ENCODE measurements around the gene RRAGD.
"Not testable (repeated sequence)": the region's sequence is repeated elsewhere in the genome, so short reads cannot be mapped to it uniquely, and the experiment has no call there.

RRAGD gene

DNA sequence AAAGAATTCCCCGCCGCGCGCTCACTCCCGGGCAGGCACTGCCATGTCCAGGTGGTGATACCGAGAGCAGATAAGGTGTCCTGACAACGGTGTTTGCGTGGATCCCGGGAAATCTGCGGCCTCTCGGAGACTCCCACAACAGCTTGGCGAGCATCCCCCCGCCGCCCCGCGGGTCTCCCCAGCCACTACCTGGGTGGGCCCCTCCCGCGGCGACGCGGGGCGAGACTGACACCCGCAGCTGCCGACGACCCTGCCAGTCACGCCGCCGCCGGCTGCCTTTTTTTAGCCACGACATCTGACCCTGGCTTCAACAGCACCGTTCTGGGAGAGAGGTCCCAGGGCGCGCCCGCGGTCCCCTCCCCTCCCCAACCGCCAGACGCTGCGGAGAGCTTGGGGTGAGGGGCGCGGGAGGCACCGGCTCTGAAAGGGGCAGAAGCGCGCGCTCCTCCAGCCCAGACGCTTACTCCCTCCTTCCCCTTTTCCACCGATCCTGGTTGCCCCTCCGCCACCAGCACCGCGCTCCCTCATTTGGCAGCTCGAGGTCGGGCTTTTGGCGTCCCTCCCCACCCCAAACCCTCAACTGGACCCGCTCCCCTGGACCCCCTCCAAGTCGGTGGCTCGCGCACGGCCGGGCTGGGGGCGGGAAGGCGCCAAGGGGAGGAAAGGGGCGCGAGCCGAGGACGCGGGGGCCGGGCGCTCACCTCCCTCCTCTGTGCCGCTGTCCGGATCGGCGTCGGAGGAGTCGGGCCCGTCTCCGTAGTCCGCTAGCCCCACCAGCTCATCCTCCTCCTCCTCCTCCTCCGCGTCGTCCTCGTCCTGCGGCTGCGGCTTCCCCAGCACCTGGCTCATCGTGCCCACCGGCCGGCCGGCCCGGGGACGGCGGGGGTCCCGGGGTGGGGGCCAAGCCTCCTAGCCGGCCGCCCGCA lies 665 bp downstream of the RRAGD start:
- no peak for DNase-seq

DNA sequence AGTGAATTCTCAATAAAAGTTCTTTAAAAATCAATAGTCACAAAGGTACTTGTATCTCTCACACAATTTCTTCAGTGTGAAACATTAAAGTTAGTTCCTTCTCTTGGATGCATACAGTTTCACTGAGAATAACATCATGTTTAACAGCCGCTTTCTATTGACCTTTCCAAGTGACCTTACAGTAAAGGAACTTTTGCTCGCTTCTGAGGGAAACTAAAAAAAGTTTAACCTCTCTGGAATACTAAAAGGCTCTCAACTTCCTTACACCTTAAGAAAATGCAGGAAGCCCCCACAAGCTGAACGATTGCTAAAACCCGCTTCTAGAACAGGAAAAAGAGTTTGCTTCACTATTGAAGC lies 1.3 kb downstream of the RRAGD start:
- DNase-seq: no peak

GRCh38 chr6:89410231-89410761 lies 1.8 kb downstream of the RRAGD start:
- no peak for DNase-seq

DNA sequence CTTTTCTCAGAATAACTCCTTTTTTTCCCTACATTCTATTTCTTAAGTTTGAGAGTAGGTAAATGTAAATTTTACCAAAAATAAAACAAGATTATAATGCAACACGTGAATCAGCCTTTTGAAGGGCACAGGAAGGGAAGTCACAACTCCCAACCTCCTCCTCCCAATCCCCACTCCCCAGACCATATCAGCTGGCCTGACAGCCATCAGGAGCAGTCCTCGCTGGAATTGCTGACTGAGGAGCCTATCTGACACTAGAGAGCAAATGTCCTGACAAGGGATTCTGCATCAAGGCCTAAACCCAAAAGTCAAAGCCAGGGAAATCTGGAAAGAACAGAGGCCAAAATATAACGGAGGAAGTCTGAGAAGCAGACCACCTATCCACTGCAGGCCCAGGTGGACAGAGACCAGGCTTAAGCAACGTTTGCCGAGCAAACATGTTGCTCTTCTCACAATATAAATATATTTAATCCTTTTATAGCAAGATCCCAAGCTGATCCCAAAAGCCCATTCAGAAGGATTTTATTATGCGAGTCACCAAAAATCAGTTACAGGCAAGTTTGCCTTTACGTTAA lies 2.5 kb downstream of the RRAGD start:
- DNase-seq: no peak

DNA sequence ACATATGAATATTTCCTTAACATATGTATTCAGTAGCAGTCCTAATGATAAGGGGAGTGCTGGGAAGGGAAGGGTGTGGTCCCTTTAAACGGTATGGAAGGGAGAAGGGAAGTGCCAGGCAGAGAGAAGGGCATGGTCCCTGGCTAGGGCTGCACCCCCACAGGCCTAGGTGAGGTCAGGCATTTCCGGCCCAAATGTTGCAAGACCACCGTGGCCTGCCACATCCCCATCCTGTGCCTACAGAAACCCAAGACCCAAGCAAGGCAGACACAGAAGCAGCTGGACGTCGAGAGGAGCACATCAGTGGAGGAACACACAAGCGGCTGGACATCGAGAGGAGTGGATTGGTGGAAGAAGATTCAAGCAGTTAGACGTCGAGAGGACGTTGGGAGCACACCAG lies 5.9 kb downstream of the RRAGD start:
- DNase-seq: no peak

DNA sequence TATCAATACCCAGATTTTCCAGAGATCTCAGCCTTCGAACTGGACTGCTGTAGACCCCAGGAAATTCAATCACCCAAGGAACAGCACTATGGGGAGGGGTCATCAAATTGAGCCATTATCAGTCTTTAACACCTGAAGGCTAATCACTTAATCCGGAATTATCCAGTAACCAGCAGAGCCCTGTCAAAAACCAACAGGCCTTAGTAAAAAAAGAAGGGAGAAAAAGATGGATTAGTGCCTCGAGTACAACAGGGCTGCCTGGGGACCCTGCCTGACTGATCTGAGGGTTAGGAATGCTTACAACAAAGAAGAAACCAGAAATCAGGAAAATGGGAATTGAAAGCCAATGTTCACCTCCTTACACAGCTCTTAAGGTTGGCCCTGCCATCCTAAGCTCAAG lies 7.6 kb downstream of the RRAGD start:
- no peak for DNase-seq

GRCh38 chr6:89402776-89403175 lies 9.3 kb downstream of the RRAGD start:
- DNase-seq: no peak

DNA sequence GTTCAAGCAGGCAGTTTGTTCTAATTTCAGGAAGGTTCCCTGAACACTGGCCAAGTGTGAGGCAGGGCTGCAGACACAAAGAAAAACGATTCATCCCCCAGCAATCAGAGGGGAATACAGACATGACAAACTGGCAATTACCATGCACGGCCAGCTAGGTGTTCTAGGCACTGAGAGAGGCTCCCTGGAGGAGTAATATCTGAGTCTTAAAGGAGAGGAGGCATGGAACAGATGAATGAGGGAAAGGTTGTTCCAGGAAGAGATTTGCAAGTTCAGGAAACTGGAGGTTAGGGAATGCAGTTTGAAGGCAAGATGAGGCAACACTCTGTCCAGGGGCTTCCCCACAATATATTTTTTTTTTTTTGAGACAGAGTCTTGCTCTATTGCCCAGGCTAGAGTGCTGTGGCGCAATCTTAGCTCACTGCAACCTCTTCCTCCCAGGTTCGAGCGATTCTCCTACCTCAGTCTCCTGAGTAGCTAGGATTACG lies 11.1 kb downstream of the RRAGD start:
- DNase-seq: no peak

DNA sequence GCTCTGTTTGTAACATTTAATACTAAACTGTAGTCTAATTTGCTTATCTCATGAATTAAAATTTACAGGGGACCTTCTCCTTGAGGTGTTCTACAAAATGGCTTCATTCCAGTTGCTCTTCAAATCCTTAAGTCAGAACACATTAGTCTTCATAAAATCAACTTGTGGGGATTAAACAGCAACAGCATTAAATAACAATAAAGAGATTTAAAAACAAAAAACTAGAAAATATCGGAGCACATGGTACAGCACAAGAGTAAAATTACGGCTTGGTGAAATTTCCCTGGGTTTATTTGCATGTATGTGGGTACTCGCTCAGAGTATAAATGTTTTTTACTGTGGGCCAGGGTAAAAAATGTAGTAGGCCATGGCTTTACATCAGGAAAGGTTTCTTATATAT lies 12.0 kb downstream of the RRAGD start:
- no peak for DNase-seq

DNA sequence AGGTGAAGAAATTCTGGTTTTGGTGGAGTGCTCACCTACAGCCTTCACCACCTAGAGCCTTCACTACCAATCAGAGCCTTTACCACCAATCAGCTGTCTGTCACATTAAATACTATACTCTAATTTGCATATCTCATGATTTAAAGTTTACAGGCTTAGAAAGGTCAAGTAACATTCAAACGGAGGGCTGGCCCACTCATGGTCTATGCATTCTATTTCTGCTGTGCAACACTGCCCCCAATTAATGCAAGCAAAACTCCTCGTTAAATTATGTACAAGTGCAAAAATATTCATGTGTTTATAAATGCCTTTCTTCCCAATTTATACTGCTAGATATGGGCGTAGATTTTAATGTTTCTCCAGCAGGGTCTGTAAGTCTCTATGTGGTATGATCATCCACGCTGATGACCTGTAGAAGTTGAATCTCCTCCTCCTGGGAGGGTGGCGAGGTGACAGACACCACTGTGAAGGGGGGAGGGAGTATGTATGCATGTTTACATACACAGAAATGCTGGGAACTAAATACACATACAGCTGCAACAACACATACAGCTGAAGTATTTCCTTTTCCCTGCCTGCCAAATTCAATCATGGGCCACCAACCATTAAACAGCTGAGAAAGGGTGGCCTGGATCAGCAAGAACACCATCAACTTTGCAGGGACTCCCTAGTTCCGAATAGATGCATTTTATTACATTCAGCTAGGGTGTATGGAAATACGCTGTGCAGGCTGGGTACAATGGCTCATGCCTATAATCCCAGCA lies 13.1 kb downstream of the RRAGD start:
- DNase-seq: no peak

DNA sequence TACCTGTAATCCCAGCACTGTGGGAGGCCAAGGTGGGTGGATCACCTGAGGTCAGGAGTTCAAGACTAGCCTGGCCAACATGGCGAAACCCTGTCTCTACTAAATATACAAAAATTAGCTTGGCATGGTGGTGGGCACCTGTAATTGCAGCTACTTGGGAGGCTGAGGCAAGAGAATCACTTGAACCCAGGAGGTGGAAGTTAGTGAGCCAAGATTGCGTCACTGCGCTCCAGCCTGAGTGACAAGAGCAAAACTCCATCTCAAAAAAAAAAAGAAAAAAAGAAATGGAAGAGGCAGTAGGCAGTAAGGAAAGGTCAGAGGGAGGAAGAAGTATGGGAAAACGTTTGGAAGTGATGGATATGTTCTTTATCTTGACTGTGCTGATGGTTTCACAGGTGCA lies 14.2 kb downstream of the RRAGD start:
- DNase-seq: not testable (repeated sequence)

DNA sequence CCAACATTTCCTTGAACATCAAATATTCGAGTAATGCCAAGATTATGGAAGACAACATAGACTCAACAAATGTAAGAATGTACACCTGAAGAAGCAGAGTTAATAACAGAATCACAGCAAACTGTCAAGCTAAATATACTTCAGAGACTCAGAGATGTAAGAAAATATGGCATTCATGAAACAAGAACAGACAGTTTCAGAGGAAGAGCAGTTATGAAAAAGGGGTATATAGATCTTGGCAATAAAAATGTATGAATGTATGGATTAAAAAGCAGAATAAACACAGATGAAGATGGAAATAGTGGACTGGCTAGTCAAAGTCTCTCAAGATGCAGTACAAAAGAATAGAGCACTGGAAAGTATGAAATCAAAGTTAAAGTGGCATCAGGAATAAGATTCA lies 18.4 kb downstream of the RRAGD start:
- DNase-seq: no peak

- DNase-seq: no peak
These were observed 19.2 kb downstream of the RRAGD start for GRCh38 chr6:89392823-89393222.

- no peak for DNase-seq
These were observed 23.2 kb downstream of the RRAGD start for GRCh38 chr6:89388846-89389245.

- no peak for DNase-seq
These were observed 24.4 kb downstream of the RRAGD start for GRCh38 chr6:89387516-89388201.

GRCh38 chr6:89386917-89387491 lies 25.1 kb downstream of the RRAGD start:
- no peak for DNase-seq

DNA sequence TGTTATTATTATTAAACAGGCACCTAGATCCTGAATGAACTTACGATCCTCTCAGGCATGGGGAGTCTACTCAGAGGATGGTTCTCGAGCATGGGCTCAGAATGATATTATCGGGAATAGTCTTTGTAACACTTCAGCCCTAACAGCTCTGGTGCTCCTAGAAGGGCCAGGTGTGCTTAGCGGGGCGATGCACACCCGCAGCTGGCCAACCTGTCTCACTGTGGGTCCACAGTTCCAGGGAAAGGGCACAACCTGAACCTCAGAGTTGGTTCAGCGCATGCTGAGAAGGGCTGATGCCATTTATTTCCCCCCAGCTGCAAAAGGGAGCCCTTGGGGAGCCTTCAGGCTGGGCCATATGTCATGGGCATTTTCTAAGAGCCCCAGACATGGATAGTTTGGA lies 26.2 kb downstream of the RRAGD start:
- no peak for DNase-seq

DNA sequence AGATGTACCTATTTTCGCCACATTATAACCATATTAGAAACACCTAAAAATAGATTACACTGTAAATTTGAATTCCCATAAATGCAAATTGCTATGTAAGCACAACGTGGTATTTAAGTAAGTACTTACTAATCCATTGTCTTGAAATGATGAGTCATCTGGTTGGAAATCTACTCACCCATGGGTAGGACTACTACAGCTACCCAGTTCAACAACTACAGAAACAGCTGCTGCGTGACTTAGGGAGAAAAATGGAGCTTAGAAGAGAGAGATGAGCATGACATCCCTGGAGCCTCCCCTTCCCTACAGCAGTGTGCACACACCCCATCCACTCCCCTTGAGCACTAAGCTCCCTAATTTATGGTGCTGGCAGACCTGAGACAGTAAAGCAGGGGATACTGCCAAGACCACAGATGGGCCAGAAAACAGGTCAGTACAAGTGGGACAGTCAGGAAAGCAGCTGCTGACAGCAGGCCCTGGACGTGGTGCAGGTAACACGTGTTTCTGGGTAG lies 26.9 kb downstream of the RRAGD start:
- no peak for DNase-seq

DNA sequence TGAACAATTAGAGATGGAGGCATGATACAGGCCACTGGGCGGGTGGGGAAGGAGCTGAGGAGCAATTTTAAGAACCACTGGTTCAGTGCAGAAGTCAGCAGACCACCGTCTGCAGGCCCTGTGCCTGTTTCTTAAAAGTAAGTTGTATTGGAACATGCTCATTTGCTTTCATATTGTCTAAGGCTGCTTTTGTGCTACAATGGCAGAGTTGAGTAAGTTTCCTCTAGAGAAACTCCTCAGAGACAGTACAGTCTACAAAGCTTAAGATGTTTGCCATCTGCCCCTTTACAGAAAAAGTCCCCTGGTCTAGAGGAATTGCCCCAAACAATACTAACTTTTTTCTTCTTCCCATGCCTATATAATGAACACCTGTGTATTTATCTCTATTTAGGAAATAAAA lies 31.0 kb downstream of the RRAGD start:
- no peak for DNase-seq

DNA sequence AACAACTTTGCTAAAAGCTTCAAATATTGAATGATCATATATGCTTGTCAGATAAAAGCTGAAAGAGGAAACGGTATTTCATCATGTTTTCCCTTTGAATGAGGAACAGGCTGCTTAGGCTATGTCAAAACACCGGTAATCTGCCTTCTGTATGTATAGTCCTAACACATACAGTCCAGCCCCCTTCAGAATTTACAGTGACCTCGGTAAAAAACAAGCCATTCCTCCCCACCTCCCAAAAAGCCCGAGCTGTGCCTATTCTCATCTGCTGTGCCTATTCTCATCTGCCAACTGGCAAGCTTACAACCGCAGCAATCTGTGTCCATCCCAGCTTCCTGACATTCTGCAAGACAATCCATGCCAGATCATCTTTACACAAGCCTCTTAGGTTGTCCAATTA lies 32.8 kb downstream of the RRAGD start:
- DNase-seq: no peak

DNA sequence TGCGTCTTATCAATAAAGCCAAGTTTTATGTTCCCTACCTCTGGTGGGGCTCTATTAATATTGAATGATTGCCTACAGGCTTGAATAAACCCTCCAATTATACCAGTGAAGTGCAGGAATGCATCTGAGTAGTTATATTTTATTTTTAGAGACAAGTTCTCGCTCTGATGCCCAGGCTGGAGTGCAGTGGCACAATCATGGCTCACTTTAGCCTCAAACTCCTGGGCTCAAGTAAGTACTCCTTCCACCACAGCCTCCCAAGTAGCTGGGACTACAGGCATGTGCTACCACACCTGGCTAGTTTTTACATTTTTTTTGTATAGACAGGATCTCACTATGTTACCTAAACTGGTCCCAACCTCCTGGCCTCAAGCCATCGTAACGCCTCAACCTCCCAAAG lies 33.4 kb downstream of the RRAGD start:
- no peak for DNase-seq

Measured in SW 1271 (cell line).